Stomach (tissue), 9 donors: ENCODE results near the gene COLEC12. TPM values are rescaled to one million over a fixed set of nuclear protein-coding genes. Genes with fewer than 3 reads are reported as not detected.

Experiments
- DNase-seq, 2 donors: peaks; one replicate each; pipeline versions ENCODE4 v3.0.0 to v3.0.0-alpha.2; 2013 to 2019
- H3K27ac ChIP-seq, 5 donors: fragments of 200-600 bp in 4 of 5; sonication (generic) in 4 of 5; one replicate each; pipeline ENCODE4 v1.5.1; 2013 to 2019; ENCODE audit warnings: mild to moderate bottlenecking in 1 of 5, moderate library complexity in 1 of 5
- H3K27me3 ChIP-seq, 3 donors: fragments of 200-600 bp; sonication (generic); one replicate each; pipeline ENCODE4 v1.5.1; 2017 to 2019; ENCODE audit warnings: mixed run types in 1 of 3
- H3K36me3 ChIP-seq, 4 donors: fragments of 200-600 bp; sonication (generic); 1 replicate in 3 of 4; 2 replicates in 1 of 4; pipeline ENCODE4 v1.5.1; 2016 to 2019
- H3K4me1 ChIP-seq, 4 donors: fragments of 200-600 bp; sonication (generic); one replicate each; pipeline ENCODE4 v1.5.1; 2016 to 2019
- H3K4me3 ChIP-seq, 4 donors: fragments of 200-600 bp; sonication (generic) in 3 of 4; one replicate each; pipeline ENCODE4 v1.5.1; 2016 to 2019; ENCODE audit warnings: mild to moderate bottlenecking in 1 of 4
- H3K9me3 ChIP-seq, 4 donors: fragments of 200-600 bp; sonication (generic); one replicate each; pipeline ENCODE4 v1.5.1; 2016 to 2019
- CTCF ChIP-seq, 7 experiments: fragments of 450-650 bp in 4 of 7; fragments of 200-600 bp in 3 of 7; sonication (generic) in 3 of 7; IDR thresholded peaks; one replicate each; pipeline ENCODE4 v1.5.1; 2016 to 2019; ENCODE audit warnings: antibody characterized with exemption in 7 of 7, control low read depth in 2 of 7, mild to moderate bottlenecking in 1 of 7
- EP300 ChIP-seq: sonication (generic); formaldehyde crosslinking; IDR thresholded peaks from one replicate; pipeline ENCODE4 v1.6.1; 2017; ENCODE audit warnings: antibody characterized with exemption
- POLR2A ChIP-seq, 4 donors: fragments of 450-650 bp; IDR thresholded peaks; one replicate each; pipeline ENCODE4 v1.6.1; 2016; ENCODE audit warnings: antibody characterized with exemption in 4 of 4, control low read depth in 2 of 4, mild to moderate bottlenecking in 1 of 4, moderate library complexity in 1 of 4
- POLR2AphosphoS5 ChIP-seq, 3 donors: sonication (generic); formaldehyde crosslinking; IDR thresholded peaks; one replicate each; pipeline ENCODE4 v1.6.1; 2016; ENCODE audit warnings: antibody characterized with exemption in 3 of 3
- WGBS, 5 donors: extraction: QIAGEN DNeasy Blood & Tissue Kit in 3 of 5; methylation state at CpG; one replicate each; pipeline versions ENCODE4 v1.1.5 to v1.1.7; 2013 to 2018; 5-methylcytosine and 5-hydroxymethylcytosine counted together
- intact Hi-C: fragments of 100-400 bp; cut with DNase I; formaldehyde crosslinking; loops from one replicate; pipeline ENCODE4 v1.15.1; 2023; ENCODE audit warnings: low total_unique reads
- polyA plus RNA-seq, 3 donors: library from polyadenylated mRNA; stranded (reverse); fragments of 200-250 nt; gene quantifications; one replicate each; pipeline ENCODE4 v1.2.3, GENCODE V29; 2013
- total RNA-seq, 5 donors: library from RNA; depleted of rRNA; stranded (reverse); fragments of >200 nt; gene quantifications; one replicate each; pipeline versions ENCODE4 v1.1.0 to v1.2.3, GENCODE V29; 2014 to 2016
- donor health status: healthy with polysubstance abuse.
- donor health status: Bipolar disorder and iron deficiency.
- donor health status: healthy.

Gene COLEC12
- total and polyA plus RNA-seq, 8 donors = 1.7 to 37.5 (median 5.6) TPM

GRCh38 chr18:433298-433697 is 67.2 kb downstream of the COLEC12 start:
- Histone ChIP-seq H3K36me3 (no peaks in the 10 kb centered on the region), H3K9me3 (no peaks in the 10 kb centered on the region), H3K27me3 (no peaks in the 10 kb centered on the region), H3K4me1 (peaks cover 0 to 19% (median 0%) of the 10 kb centered on the region in 4 donors), H3K4me3 (no peak overlapping the region), H3K27ac (no peak overlapping the region)
- 54 to 83% (median 68%) methylated on average over 3 of the region's 3 CpGs for WGBS, 5 donors
- no peak for DNase-seq
- TF ChIP-seq POLR2A (IDR thresholded peaks at IDR 0.05) (no peak), EP300 (no peak), POLR2AphosphoS5 (IDR thresholded peaks at IDR 0.05) (no peak), CTCF (IDR thresholded peaks at IDR 0.05) (no peak)
- intact Hi-C loops = no loop called here

GRCh38 chr18:432791-433190 is 67.7 kb downstream of the COLEC12 start:
- 63 to 74% (median 68%) methylated on average over 4 of the region's 4 CpGs for WGBS, 5 donors
- H3K4me3 ChIP-seq = no peak overlapping the region
- H3K27me3 ChIP-seq = no peaks in the 10 kb centered on the region
- no peaks in the 10 kb centered on the region for H3K36me3 ChIP-seq
- peaks cover 0 to 19% (median 0%) of the 10 kb centered on the region in 4 donors for H3K4me1 ChIP-seq
- no peaks in the 10 kb centered on the region for H3K9me3 ChIP-seq
- intact Hi-C loops = no loop called here
- no peak for DNase-seq
- TF ChIP-seq CTCF (IDR thresholded peaks at IDR 0.05) (no peak), POLR2A (IDR thresholded peaks at IDR 0.05) (no peak), EP300 (no peak), POLR2AphosphoS5 (IDR thresholded peaks at IDR 0.05) (no peak)
- no peak overlapping the region for H3K27ac ChIP-seq

DNA sequence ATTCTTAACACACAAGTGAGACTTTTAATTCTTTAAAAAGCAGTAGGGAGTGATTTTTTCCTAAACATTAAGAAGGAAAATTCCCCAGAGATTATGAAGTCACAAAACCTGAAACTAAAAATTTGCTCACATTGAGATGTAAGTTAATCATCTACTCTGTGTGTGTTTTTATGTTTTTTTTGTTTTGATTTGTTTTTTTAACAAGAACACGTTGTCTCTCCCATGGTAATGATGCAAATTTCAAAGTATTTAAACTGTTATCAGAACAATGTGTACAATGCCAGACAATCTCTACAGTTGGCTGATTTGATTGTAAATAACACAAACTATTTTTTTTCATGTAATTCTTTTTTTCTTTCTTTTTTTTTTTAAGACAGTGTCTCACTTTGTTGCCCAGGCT is 71.5 kb downstream of the COLEC12 start:
- no peaks in the 10 kb centered on the region for H3K36me3 ChIP-seq
- intact Hi-C loops = no loop called here
- 11 to 41% (median 20%) methylated on average over 1 of the region's 1 CpG for WGBS, 5 donors
- H3K27ac ChIP-seq = no peak overlapping the region
- H3K4me1 ChIP-seq = peaks cover 0 to 13% (median 0%) of the 10 kb centered on the region in 4 donors
- H3K4me3 ChIP-seq = no peak overlapping the region
- DNase-seq = no peak
- H3K27me3 ChIP-seq = no peaks in the 10 kb centered on the region
- no peaks in the 10 kb centered on the region for H3K9me3 ChIP-seq
- no peak for TF ChIP-seq CTCF (IDR thresholded peaks at IDR 0.05)
- TF ChIP-seq POLR2A (IDR thresholded peaks at IDR 0.05) = no peak
- no peak for TF ChIP-seq EP300
- no peak for TF ChIP-seq POLR2AphosphoS5 (IDR thresholded peaks at IDR 0.05)

DNA sequence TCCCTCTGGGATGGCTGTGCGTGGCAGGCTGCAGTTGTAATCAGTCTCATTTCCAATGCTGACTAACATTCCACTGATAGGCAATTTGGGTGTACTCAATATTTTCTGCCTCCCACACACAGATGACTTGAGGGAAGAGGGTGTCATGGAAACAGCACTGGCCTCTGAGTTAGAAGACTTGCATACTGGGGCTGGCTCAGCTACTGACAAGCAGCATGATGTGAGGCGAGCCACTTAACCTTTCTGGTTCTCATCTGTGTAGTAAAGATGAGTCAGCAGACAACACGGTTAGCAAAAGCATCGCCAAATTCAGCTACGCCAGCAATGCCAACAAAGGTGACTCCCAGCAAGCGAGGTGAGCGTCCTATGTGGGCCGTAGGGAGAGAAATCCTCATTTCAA is 73.5 kb downstream of the COLEC12 start:
- WGBS, 5 donors = 79 to 92% (median 84%) methylated on average over 8 of the region's 8 CpGs
- no peaks in the 10 kb centered on the region for H3K36me3 ChIP-seq
- H3K4me1 ChIP-seq = no peaks in the 10 kb centered on the region
- H3K27ac ChIP-seq = no peak overlapping the region
- no peak for TF ChIP-seq POLR2AphosphoS5 (IDR thresholded peaks at IDR 0.05)
- TF ChIP-seq POLR2A (IDR thresholded peaks at IDR 0.05) = no peak
- TF ChIP-seq CTCF (IDR thresholded peaks at IDR 0.05) = no peak
- no peak for TF ChIP-seq EP300
- intact Hi-C loops = no loop called here
- no peaks in the 10 kb centered on the region for H3K9me3 ChIP-seq
- no peaks in the 10 kb centered on the region for H3K27me3 ChIP-seq
- DNase-seq = peak in 1 of 2 donors; percentile 62
- H3K4me3 ChIP-seq = no peak overlapping the region
